GM06990 (cell line): Measurements from ENCODE around the gene ADAMTSL5.
A peak's percentile ranks its signal among the peaks of the same experiment; 100 is the strongest.
"Not testable (repeated sequence)": the region's sequence is repeated elsewhere in the genome, so short reads cannot be mapped to it uniquely, and the experiment has no call there.

ENCODE experiments used
- DNase-seq: peaks from one replicate; pipeline ENCODE4 v3.0.0-alpha.2; 2011; ENCODE audit not compliant: insufficient read length; ENCODE audit errors: extremely low read depth
- H3K27me3 ChIP-seq: replicated peaks from 2 replicates; pipeline ENCODE4 v1.6.0; 2011; ENCODE audit warnings: low read length; ENCODE audit not compliant: control insufficient read depth, insufficient read depth
- H3K36me3 ChIP-seq: 2 replicates; pipeline ENCODE4 v1.5.1; 2011; ENCODE audit warnings: low read length; ENCODE audit not compliant: control insufficient read depth, insufficient read depth
- H3K4me3 ChIP-seq: replicated peaks from 2 replicates; pipeline ENCODE4 v1.5.1; 2011; ENCODE audit warnings: low read depth, mild to moderate bottlenecking, control low read depth, low read length
- CTCF ChIP-seq: IDR thresholded peaks from 2 replicates; pipeline ENCODE4 v1.5.1; 2011; ENCODE audit warnings: low read length, control low read depth, mild to moderate bottlenecking, inconsistent platforms; ENCODE audit not compliant: insufficient read depth, poor library complexity, severe bottlenecking

ADAMTSL5 gene

GRCh38 chr19:1481893-1482360 is 30.9 kb downstream of the ADAMTSL5 start:
- no peaks in the 10 kb centered on the region for H3K27me3 ChIP-seq
- H3K36me3 ChIP-seq, result no peaks in the 10 kb centered on the region
- TF ChIP-seq CTCF, result no peak
- peak; percentile 18 for DNase-seq
- H3K4me3 ChIP-seq, result no peak overlapping the region

GRCh38 chr19:1481224-1481892 is 31.5 kb downstream of the ADAMTSL5 start:
- no peaks in the 10 kb centered on the region for H3K27me3 ChIP-seq
- H3K4me3 ChIP-seq, result no peak overlapping the region
- DNase-seq, result no peak
- no peaks in the 10 kb centered on the region for H3K36me3 ChIP-seq
- TF ChIP-seq CTCF, result no peak

GRCh38 chr19:1478934-1479707 is 33.7 kb downstream of the ADAMTSL5 start, which contains the start of gene C19orf25:
C19orf25 (minus strand) TSS chr19:1479215; CDS start chr19:1478903, 312 bp downstream.
- Histone ChIP-seq H3K36me3 (peaks cover 9% of the 10 kb centered on the region), H3K4me3 (peak within 1 kb of the TSS; percentile 89), H3K27me3 (no peaks in the 10 kb centered on the region)
- DNase-seq, result peak; percentile 96
- no peak for TF ChIP-seq CTCF

GRCh38 chr19:1477056-1477455 is 35.8 kb downstream of the ADAMTSL5 start:
- DNase-seq, H3K36me3 ChIP-seq, H3K27me3 ChIP-seq, H3K4me3 ChIP-seq: not testable (repeated sequence)

GRCh38 chr19:1475751-1476437 is 36.9 kb downstream of the ADAMTSL5 start:
- H3K27me3 ChIP-seq, result no peaks in the 10 kb centered on the region; the same call in 1 of the 2 replicates
- H3K4me3 ChIP-seq, result no peak overlapping the region
- no peak for TF ChIP-seq CTCF
- DNase-seq, result no peak
- peaks cover 9% of the 10 kb centered on the region for H3K36me3 ChIP-seq

GRCh38 chr19:1474765-1475351 is 38.0 kb downstream of the ADAMTSL5 start:
- H3K4me3 ChIP-seq, result no peak overlapping the region
- peak; percentile 18 for DNase-seq
- H3K27me3 ChIP-seq, result no peaks in the 10 kb centered on the region; the same call in 1 of the 2 replicates
- TF ChIP-seq CTCF, result no peak
- peaks cover 9% of the 10 kb centered on the region for H3K36me3 ChIP-seq
